OCI-LY1 (cell line): ENCODE results near the gene SH3PXD2A.

Source experiments
- H2AFZ ChIP-seq: fragments of 200-600 bp; sonication (generic), shearing (Covaris generic); 2 replicates; pipeline ENCODE4 v1.6.0; 2014; ENCODE audit warnings: antibody characterized with exemption, mild to moderate bottlenecking, low read length
- H3F3A ChIP-seq: fragments of 200-600 bp; sonication (generic), shearing (Covaris generic); 2 replicates; pipeline ENCODE4 v1.6.0; 2014; ENCODE audit warnings: mild to moderate bottlenecking, antibody characterized with exemption, low read length, moderate library complexity; ENCODE audit not compliant: insufficient read depth
- H3K27ac ChIP-seq: fragments of 200-600 bp; sonication (generic); 2 replicates; pipeline ENCODE4 v1.5.1; 2014; ENCODE audit warnings: low read length, mixed run types, mild to moderate bottlenecking, low read depth; ENCODE audit not compliant: poor library complexity, severe bottlenecking
- H3K27me3 ChIP-seq: fragments of 200-600 bp; sonication (generic); 2 replicates; pipeline ENCODE4 v1.6.0; 2014; ENCODE audit warnings: antibody characterized with exemption, mild to moderate bottlenecking, low read length, moderate library complexity; ENCODE audit not compliant: insufficient read depth
- H3K36me3 ChIP-seq: fragments of 200-600 bp; sonication (generic); 2 replicates; pipeline ENCODE4 v1.6.1; 2014; ENCODE audit warnings: mild to moderate bottlenecking, antibody characterized with exemption, low read length, moderate library complexity, mixed read lengths; ENCODE audit not compliant: insufficient read depth
- H3K4me1 ChIP-seq: fragments of 200-600 bp; sonication (generic); 2 replicates; pipeline ENCODE4 v1.5.1; 2014; ENCODE audit warnings: mild to moderate bottlenecking, low read length, moderate library complexity; ENCODE audit not compliant: insufficient read depth, severe bottlenecking
- H3K4me2 ChIP-seq: fragments of 200-600 bp; sonication (generic), shearing (Covaris generic); 2 replicates; pipeline ENCODE4 v1.6.1; 2014; ENCODE audit warnings: low read length
- H3K4me3 ChIP-seq: fragments of 200-600 bp; sonication (generic); 2 replicates; pipeline ENCODE4 v1.5.1; 2014; ENCODE audit warnings: low read length, low read depth, mild to moderate bottlenecking, mixed read lengths; ENCODE audit not compliant: poor library complexity, severe bottlenecking
- H3K79me2 ChIP-seq: fragments of 200-600 bp; shearing (Covaris generic); 2 replicates; pipeline ENCODE4 v1.6.1; 2016; ENCODE audit warnings: mixed run types, low read length, mixed read lengths; ENCODE audit not compliant: insufficient read depth
- H3K9ac ChIP-seq: fragments of 200-600 bp; sonication (generic), shearing (Covaris generic); 2 replicates; pipeline ENCODE4 v1.6.1; 2014; ENCODE audit warnings: mild to moderate bottlenecking, low read length, mixed read lengths
- H3K9me2 ChIP-seq: fragments of 200-600 bp; sonication (generic), shearing (Covaris generic); 2 replicates; pipeline ENCODE4 v1.6.1; 2014; ENCODE audit warnings: low read depth, mild to moderate bottlenecking, low read length, mixed read lengths
- H3K9me3 ChIP-seq: fragments of 200-600 bp; shearing (Covaris generic); 2 replicates; pipeline ENCODE4 v1.6.1; 2014; ENCODE audit warnings: low read length, mixed read lengths
- H4K20me1 ChIP-seq: fragments of 200-600 bp; sonication (generic), shearing (Covaris generic); 2 replicates; pipeline ENCODE4 v1.6.0; 2016; ENCODE audit warnings: mild to moderate bottlenecking, low read length; ENCODE audit not compliant: insufficient read depth
- CTCF ChIP-seq: fragments of 200-600 bp; sonication (generic), shearing (Covaris generic); IDR thresholded peaks from 2 replicates; pipeline ENCODE4 v1.5.1; 2017; ENCODE audit warnings: mild to moderate bottlenecking, antibody characterized with exemption, low read length, moderate library complexity, mixed read lengths
- EZH2 ChIP-seq: fragments of 200-600 bp; sonication (generic), shearing (Covaris generic); IDR thresholded peaks from 2 replicates; pipeline ENCODE4 v1.8.0; 2017; ENCODE audit warnings: borderline replicate concordance, mixed run types, mild to moderate bottlenecking, antibody characterized with exemption, low read length, moderate library complexity, mixed read lengths

Gene SH3PXD2A

GRCh38 chr10:103706762-103707161 lies 148.6 kb downstream of the SH3PXD2A start:
- no peak overlapping the region for H3K9ac ChIP-seq
- H3K4me2 ChIP-seq, result no peak overlapping the region
- H3F3A ChIP-seq, result no peaks in the 10 kb centered on the region
- no peak overlapping the region for H3K4me3 ChIP-seq
- H3K27ac ChIP-seq, result no peak overlapping the region
- H3K27me3 ChIP-seq, result peaks cover 4% of the 10 kb centered on the region; the same call in 1 of the 2 replicates
- H3K9me3 ChIP-seq, result no peaks in the 10 kb centered on the region
- H3K79me2 ChIP-seq, result no peaks in the 10 kb centered on the region
- H4K20me1 ChIP-seq, result no peaks in the 10 kb centered on the region
- no peaks in the 10 kb centered on the region for H3K9me2 ChIP-seq
- H2AFZ ChIP-seq, result no peak overlapping the region
- TF ChIP-seq CTCF (no peak), EZH2 (no peak)
- H3K36me3 ChIP-seq, result no peaks in the 10 kb centered on the region
- no peaks in the 10 kb centered on the region for H3K4me1 ChIP-seq

GRCh38 chr10:103706047-103706446 lies 149.3 kb downstream of the SH3PXD2A start:
- H3K4me3 ChIP-seq, result no peak overlapping the region
- H3K9me2 ChIP-seq, result no peaks in the 10 kb centered on the region
- H2AFZ ChIP-seq, result no peak overlapping the region
- H4K20me1 ChIP-seq, result no peaks in the 10 kb centered on the region
- H3K36me3 ChIP-seq, result no peaks in the 10 kb centered on the region
- no peak overlapping the region for H3K9ac ChIP-seq
- no peak overlapping the region for H3K4me2 ChIP-seq
- H3K9me3 ChIP-seq, result no peaks in the 10 kb centered on the region
- no peaks in the 10 kb centered on the region for H3K4me1 ChIP-seq
- TF ChIP-seq EZH2, result no peak
- no peak; the same call in 1 of the 2 replicates for TF ChIP-seq CTCF
- no peaks in the 10 kb centered on the region for H3F3A ChIP-seq
- no peaks in the 10 kb centered on the region for H3K27me3 ChIP-seq
- H3K79me2 ChIP-seq, result no peaks in the 10 kb centered on the region
- H3K27ac ChIP-seq, result no peak overlapping the region

- H3K27me3 ChIP-seq, result no peaks in the 10 kb centered on the region
- H3K79me2 ChIP-seq, result no peaks in the 10 kb centered on the region
- no peak overlapping the region for H3K9ac ChIP-seq
- H3F3A ChIP-seq, result no peaks in the 10 kb centered on the region
- H2AFZ ChIP-seq, result no peak overlapping the region
- H3K4me1 ChIP-seq, result no peaks in the 10 kb centered on the region
- H3K9me2 ChIP-seq, result no peaks in the 10 kb centered on the region
- H3K9me3 ChIP-seq, result no peaks in the 10 kb centered on the region
- H3K27ac ChIP-seq, result no peak overlapping the region
- no peak for TF ChIP-seq EZH2
- no peak for TF ChIP-seq CTCF
- H3K4me2 ChIP-seq, result no peak overlapping the region
- no peaks in the 10 kb centered on the region for H4K20me1 ChIP-seq
- no peaks in the 10 kb centered on the region for H3K36me3 ChIP-seq
- H3K4me3 ChIP-seq, result no peak overlapping the region
Measured at GRCh38 chr10:103703941-103704919, 151.1 kb downstream of the SH3PXD2A start.
